ENCODE data around the gene RNF144B.

The RNF144B gene

GRCh38 chr6:18513253-18513798 lies 126.2 kb downstream of the RNF144B start:
- no peak for DNase-seq (ENCODE audit: low spot score)

DNA sequence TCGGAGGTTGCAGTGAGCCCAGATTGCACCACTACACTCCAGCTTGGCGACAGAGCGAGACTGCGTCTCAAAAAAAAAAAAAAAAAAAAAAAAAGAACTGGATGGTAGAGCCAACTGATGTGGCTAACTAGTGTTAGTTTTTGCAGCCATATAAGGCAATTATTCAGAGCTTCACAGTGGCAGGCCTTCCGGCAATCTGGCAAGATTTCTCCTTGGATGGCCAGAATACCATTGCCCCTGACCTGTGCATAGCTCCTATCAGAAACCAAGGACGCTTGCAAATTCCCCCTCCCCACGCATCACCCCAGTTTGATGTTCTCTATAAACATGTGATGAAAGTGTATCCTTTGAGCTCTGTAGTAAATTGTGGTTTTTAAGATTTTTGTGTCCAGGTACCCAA lies 127.0 kb downstream of the RNF144B start:
- no peak for DNase-seq (ENCODE audit: low spot score)

DNA sequence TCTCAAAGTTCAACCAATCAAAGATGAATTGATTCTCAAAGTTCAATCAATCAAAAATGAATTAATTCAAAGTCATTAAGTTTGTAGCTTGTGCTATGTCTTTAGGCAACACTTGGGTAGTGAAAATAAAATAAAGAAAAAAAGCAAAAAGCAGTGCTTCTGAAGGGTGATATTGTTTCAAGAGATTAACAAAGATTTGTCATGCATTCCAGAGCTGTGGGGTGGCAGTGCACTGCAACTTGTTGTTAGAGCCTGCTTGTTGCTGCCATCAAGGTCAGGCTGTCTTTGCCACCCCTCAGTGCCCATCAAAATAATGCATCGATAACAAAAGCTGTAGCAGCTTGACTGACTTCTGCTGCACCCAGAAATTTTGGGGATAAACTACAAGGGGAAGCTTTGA lies 128.6 kb downstream of the RNF144B start:
- no peak for DNase-seq (ENCODE audit: low spot score)

Measured in ecto neural progenitor cell (in vitro differentiated cells).